NCI-H1694 treated with DMSO at 0.1 percent for 48 hours (cell line): ENCODE data around the gene ATG10.
"Not testable (repeated sequence)": the region's sequence is repeated elsewhere in the genome, so short reads cannot be mapped to it uniquely, and the experiment has no call there.

ENCODE experiments used
- DNase-seq: peaks from one replicate; lab custom pipeline; 2025; lab: John Stamatoyannopoulos, UW

ATG10 gene

GRCh38 chr5:82129723-82130285 lies 158.0 kb downstream of the ATG10 start:
- DNase-seq: no peak

- DNase-seq: no peak
Measured at GRCh38 chr5:82130602-82131001, 158.8 kb downstream of the ATG10 start.

- DNase-seq: no peak
Measured at GRCh38 chr5:82137205-82137604, 165.4 kb downstream of the ATG10 start.

GRCh38 chr5:82139837-82140236 lies 168.0 kb downstream of the ATG10 start:
- DNase-seq: not testable (repeated sequence)

GRCh38 chr5:82142217-82142841 lies 170.5 kb downstream of the ATG10 start:
- no peak for DNase-seq

GRCh38 chr5:82142928-82143577 lies 171.2 kb downstream of the ATG10 start:
- DNase-seq: no peak

- no peak for DNase-seq
Measured at GRCh38 chr5:82147860-82148573, 176.2 kb downstream of the ATG10 start.

GRCh38 chr5:82149434-82149833 lies 177.6 kb downstream of the ATG10 start:
- no peak for DNase-seq

- DNase-seq: no peak
Measured at GRCh38 chr5:82150559-82150958, 178.7 kb downstream of the ATG10 start.

GRCh38 chr5:82151204-82151603 lies 179.4 kb downstream of the ATG10 start:
- DNase-seq: no peak

- no peak for DNase-seq
Measured at GRCh38 chr5:82151662-82152061, 179.8 kb downstream of the ATG10 start.

GRCh38 chr5:82152978-82153481 lies 181.2 kb downstream of the ATG10 start:
- no peak for DNase-seq

- no peak for DNase-seq
Measured at GRCh38 chr5:82154776-82155175, 183.0 kb downstream of the ATG10 start.

GRCh38 chr5:82155305-82155704 lies 183.5 kb downstream of the ATG10 start:
- DNase-seq: no peak

- DNase-seq: no peak
Measured at GRCh38 chr5:82156874-82157273, 185.1 kb downstream of the ATG10 start.

GRCh38 chr5:82158755-82159413 lies 187.1 kb downstream of the ATG10 start:
- DNase-seq: no peak

- DNase-seq: no peak
Measured at GRCh38 chr5:82160948-82161347, 189.1 kb downstream of the ATG10 start.

- DNase-seq: no peak
Measured at GRCh38 chr5:82162573-82162972, 190.8 kb downstream of the ATG10 start.

- no peak for DNase-seq
Measured at GRCh38 chr5:82163452-82164175, 191.8 kb downstream of the ATG10 start.

GRCh38 chr5:82164176-82164976 lies 192.6 kb downstream of the ATG10 start:
- no peak for DNase-seq
